Stimulated activated naive CD8-positive, alpha-beta T cell treated with anti-CD3 and anti-CD28 coated beads, Interleukin-15, Interleukin-2, amounts not matched to agents 100 ng/mL and 50 ng/mL, for 24 hours (primary cell): ENCODE results near the gene POFUT2.

Experiments used
- H3K27ac Mint-ChIP-seq: one replicate; pipeline ENCODE4 v1.8.0; 2021; ENCODE audit warnings: mild to moderate bottlenecking, mixed read lengths
- H3K27me3 Mint-ChIP-seq: one replicate; pipeline ENCODE4 v1.8.0; 2021; ENCODE audit warnings: mixed read lengths
- H3K36me3 Mint-ChIP-seq: one replicate; pipeline ENCODE4 v1.8.0; 2021; ENCODE audit warnings: low read depth, mixed read lengths
- H3K4me1 Mint-ChIP-seq: one replicate; pipeline ENCODE4 v1.8.0; 2021; ENCODE audit warnings: low read depth, mixed read lengths
- H3K4me3 Mint-ChIP-seq: one replicate; pipeline ENCODE4 v1.8.0; 2021; ENCODE audit warnings: mild to moderate bottlenecking, mixed read lengths
- H3K9me3 Mint-ChIP-seq: one replicate; pipeline ENCODE4 v1.8.0; 2021; ENCODE audit warnings: mixed read lengths

POFUT2 gene

DNA sequence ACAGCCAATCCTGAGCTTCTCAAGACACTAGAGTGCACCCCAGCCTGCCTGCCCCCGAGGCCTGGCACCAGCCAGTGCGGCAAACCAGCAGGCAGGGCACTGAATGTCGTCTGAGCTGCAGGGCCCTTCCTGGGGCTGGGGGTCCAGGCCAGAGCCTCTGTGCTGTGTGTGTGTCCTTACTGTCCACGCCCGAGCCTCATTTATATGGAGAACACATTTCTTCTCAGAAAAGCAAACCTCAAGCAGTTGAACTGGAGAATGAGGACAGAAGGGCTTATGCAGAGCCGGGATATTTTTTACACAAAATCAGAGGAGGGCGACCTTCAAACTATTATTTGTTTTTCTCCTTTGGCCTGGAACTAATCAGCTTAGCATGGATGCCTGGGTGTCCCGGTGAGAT, 52.7 kb downstream of the POFUT2 start:
- Mint-ChIP-seq H3K4me1 (no peaks in the 10 kb centered on the region), H3K27me3 (peaks cover 38% of the 10 kb centered on the region), H3K4me3 (no peak overlapping the region), H3K27ac (no peak overlapping the region), H3K36me3 (no peaks in the 10 kb centered on the region), H3K9me3 (no peaks in the 10 kb centered on the region)

- peaks cover 2% of the 10 kb centered on the region for H3K4me1 Mint-ChIP-seq
- no peaks in the 10 kb centered on the region for H3K36me3 Mint-ChIP-seq
- H3K4me3 Mint-ChIP-seq: peak overlapping the region; percentile 34
- no peak overlapping the region for H3K27ac Mint-ChIP-seq
- H3K9me3 Mint-ChIP-seq: no peaks in the 10 kb centered on the region
- peaks cover 38% of the 10 kb centered on the region for H3K27me3 Mint-ChIP-seq
Observed at GRCh38 chr21:45234127-45234526, 53.6 kb downstream of the POFUT2 start.

DNA sequence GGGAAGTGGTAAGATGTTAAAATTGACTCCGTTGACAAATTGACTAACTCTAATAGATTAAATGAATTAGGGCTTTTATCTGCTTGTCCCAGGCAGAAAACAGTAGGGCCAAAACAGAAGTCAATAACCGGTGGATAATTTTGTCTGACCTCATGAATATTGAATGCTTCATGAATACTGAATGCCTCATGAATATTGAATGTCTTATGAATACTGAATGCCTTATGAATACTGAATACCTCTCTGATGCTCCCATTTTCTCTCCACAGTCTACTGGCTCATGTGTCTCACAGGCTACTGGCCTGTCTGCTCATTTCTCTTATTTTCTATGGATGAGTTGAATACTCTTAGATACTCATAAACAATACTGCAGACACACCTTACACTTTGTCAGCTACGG, 56.0 kb downstream of the POFUT2 start:
- Mint-ChIP-seq H3K36me3 (no peaks in the 10 kb centered on the region), H3K9me3 (no peaks in the 10 kb centered on the region), H3K27me3 (peaks cover 26% of the 10 kb centered on the region), H3K27ac (no peak overlapping the region), H3K4me1 (peaks cover 26% of the 10 kb centered on the region), H3K4me3 (no peak overlapping the region)

DNA sequence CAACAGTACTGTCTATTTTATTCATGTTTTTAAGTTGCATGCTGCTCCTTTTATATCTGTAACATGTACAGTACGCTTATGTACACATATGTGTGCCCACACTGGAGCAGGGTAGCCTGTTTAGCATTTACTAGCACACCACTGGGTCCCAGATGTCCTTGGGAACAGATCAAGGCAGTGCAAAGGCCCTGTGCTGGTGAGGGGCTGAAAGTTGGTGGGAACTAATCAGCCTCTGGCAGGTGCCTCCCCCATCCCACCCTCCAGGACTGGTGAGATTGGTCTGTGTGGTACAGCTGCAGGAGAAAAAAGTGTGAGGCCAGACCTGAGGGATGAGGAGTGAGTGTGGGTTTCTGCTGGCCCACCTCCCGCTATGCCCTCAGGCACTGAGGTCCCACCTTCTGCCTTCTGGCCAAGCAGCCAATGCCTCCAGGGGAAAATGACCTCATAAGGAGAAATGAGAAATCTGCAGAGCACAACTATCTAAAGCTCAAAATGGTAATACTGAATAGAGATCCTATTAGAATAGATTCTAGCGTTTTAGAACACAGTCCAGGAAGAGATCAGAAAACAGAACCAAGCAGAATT, 58.9 kb downstream of the POFUT2 start:
- peak overlapping the region; percentile 73 for H3K27ac Mint-ChIP-seq
- H3K27me3 Mint-ChIP-seq: peaks cover 14% of the 10 kb centered on the region
- H3K4me3 Mint-ChIP-seq: no peak overlapping the region
- H3K36me3 Mint-ChIP-seq: no peaks in the 10 kb centered on the region
- H3K4me1 Mint-ChIP-seq: peaks cover 48% of the 10 kb centered on the region
- no peaks in the 10 kb centered on the region for H3K9me3 Mint-ChIP-seq

DNA sequence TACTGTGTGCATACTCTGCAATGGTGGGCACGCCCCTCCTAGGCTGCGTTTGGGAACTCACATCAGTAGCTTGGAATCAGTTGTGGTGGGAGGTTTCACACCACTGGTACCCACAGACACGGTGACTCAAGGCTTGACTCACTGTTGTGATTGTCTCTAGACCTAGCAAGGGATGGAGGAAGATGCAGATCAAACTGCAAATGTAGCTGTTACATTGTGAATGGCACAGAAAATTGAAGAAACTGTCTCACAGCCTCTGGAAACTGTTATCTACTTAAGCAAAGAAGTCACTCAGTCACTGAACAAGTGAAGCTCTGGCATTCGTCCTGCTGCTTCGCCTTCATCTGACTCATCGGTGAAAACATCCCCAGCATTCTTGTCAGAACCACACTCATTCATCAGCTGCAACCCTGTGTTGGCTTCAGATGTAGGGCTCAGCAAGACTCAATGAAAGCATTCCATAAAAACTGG, 59.5 kb downstream of the POFUT2 start:
- H3K27me3 Mint-ChIP-seq: peaks cover 9% of the 10 kb centered on the region
- peak overlapping the region; percentile 40 for H3K4me3 Mint-ChIP-seq
- H3K36me3 Mint-ChIP-seq: no peaks in the 10 kb centered on the region
- H3K27ac Mint-ChIP-seq: peak overlapping the region; percentile 73
- peaks cover 48% of the 10 kb centered on the region for H3K4me1 Mint-ChIP-seq
- no peaks in the 10 kb centered on the region for H3K9me3 Mint-ChIP-seq

GRCh38 chr21:45227735-45228134, 60.0 kb downstream of the POFUT2 start:
- Mint-ChIP-seq H3K27ac (peak overlapping the region; percentile 73), H3K27me3 (peaks cover 8% of the 10 kb centered on the region), H3K4me1 (peaks cover 48% of the 10 kb centered on the region), H3K9me3 (no peaks in the 10 kb centered on the region), H3K4me3 (no peak overlapping the region), H3K36me3 (no peaks in the 10 kb centered on the region)

- H3K27me3 Mint-ChIP-seq: peaks cover 2% of the 10 kb centered on the region
- no peak overlapping the region for H3K4me3 Mint-ChIP-seq
- no peaks in the 10 kb centered on the region for H3K36me3 Mint-ChIP-seq
- H3K4me1 Mint-ChIP-seq: peaks cover 48% of the 10 kb centered on the region
- peak overlapping the region; percentile 1 for H3K27ac Mint-ChIP-seq
- no peaks in the 10 kb centered on the region for H3K9me3 Mint-ChIP-seq
Observed at GRCh38 chr21:45226540-45227326, 61.0 kb downstream of the POFUT2 start.

DNA sequence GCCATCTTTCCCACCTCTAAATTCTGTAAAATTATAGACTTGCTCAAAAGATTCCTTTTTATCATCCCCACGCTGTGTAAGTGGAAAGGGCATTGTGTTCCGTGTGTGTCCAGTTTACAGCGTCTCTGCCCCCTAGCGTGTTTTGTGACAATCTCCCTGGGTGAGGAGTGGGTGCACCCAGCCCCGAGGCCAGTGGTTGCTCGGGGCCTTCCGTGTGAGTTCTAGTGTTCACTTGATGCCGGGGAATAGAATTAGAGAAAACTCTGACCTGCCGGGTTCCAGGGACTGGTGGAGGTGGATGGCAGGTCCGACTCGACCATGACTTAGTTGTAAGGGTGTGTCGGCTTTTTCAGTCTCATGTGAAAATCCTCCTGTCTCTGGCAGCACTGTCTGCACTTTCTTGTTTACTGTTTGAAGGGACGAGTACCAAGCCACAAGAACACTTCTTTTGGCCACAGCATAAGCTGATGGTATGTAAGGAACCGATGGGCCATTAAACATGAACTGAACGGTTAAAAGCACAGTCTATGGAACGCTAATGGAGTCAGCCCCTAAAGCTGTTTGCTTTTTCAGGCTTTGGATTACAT, 61.9 kb downstream of the POFUT2 start:
- Mint-ChIP-seq H3K9me3 (no peaks in the 10 kb centered on the region), H3K36me3 (peaks cover 5% of the 10 kb centered on the region), H3K27ac (no peak overlapping the region), H3K4me1 (peaks cover 48% of the 10 kb centered on the region), H3K27me3 (no peaks in the 10 kb centered on the region), H3K4me3 (no peak overlapping the region)

DNA sequence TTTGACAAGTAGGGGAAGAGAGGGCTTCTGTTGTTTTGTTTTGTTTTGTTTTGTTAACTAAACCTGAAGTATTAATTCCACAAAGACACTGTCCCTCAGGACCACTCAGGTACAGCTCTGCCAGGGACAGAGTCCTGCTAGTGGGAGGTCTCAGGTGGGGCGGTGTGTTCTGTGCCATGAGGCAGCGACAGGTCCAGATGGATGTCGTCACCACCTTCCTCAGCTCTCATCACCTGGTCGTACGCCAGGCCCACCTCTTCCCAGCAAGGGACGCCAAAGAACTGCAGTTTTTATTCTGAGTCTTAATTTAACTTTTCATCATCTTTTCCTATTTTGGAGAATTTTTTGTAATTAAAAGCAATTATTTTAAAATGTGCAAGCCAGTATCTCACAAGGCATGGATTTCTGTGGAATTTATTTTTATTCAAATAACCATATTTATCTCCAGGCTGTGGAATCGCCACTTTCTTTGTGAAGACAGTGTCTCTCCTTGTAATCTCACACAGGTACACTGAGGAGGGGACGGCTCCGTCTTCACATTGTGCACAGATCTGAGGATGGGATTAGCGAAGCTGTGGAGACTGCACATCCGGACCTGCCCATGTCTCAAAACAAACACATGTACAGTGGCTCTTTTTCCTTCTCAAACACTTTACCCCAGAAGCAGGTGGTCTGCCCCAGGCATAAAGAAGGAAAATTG, 62.5 kb downstream of the POFUT2 start:
- peaks cover 7% of the 10 kb centered on the region for H3K36me3 Mint-ChIP-seq
- no peaks in the 10 kb centered on the region for H3K27me3 Mint-ChIP-seq
- H3K27ac Mint-ChIP-seq: no peak overlapping the region
- no peaks in the 10 kb centered on the region for H3K9me3 Mint-ChIP-seq
- H3K4me3 Mint-ChIP-seq: no peak overlapping the region
- peaks cover 48% of the 10 kb centered on the region for H3K4me1 Mint-ChIP-seq

DNA sequence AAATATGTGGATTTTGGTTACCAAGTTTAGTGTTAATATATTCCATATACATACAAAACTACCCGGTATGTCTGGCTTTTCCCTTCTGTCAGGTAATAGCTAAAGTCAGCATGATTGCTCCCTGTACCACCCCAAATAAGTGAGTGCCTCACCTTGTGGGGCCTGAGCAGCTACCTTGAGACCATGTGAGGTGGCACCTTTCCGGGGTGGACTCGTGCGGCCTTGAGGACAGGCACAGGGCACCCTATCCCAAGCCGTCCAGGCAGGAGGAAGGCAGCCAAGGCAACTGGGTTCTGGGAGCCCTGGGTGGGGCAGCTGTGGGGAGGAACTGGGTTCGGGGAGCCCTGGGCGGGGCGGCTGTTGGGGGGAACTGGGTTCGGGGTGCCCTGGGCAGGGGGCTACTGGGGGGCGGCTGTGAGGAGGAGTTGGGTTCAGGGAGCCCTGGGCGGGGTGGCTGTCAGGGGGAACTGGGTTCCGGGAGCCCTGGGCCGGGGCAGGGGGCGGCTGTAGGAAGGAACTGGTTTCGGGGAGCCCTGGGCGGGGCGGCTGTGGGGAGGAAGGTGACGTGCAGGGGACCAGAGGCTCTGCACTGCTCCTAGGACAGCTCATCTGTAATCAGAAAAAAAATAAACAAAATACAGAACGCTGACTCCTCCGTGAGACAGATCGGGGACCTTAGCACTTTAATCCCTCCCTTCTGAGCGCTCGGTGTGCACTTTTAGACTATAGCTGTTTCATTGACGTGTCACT, 63.3 kb downstream of the POFUT2 start:
- Mint-ChIP-seq H3K27me3 (no peaks in the 10 kb centered on the region), H3K36me3 (peaks cover 7% of the 10 kb centered on the region), H3K4me3 (no peak overlapping the region), H3K27ac (no peak overlapping the region), H3K4me1 (peaks cover 48% of the 10 kb centered on the region), H3K9me3 (no peaks in the 10 kb centered on the region)

GRCh38 chr21:45223236-45224185, 64.2 kb downstream of the POFUT2 start:
- peaks cover 11% of the 10 kb centered on the region for H3K36me3 Mint-ChIP-seq
- no peak overlapping the region for H3K4me3 Mint-ChIP-seq
- no peaks in the 10 kb centered on the region for H3K9me3 Mint-ChIP-seq
- no peak overlapping the region for H3K27ac Mint-ChIP-seq
- no peaks in the 10 kb centered on the region for H3K27me3 Mint-ChIP-seq
- peaks cover 39% of the 10 kb centered on the region for H3K4me1 Mint-ChIP-seq

GRCh38 chr21:45222001-45222400, 65.7 kb downstream of the POFUT2 start:
- H3K4me3 Mint-ChIP-seq: no peak overlapping the region
- H3K9me3 Mint-ChIP-seq: peaks cover 13% of the 10 kb centered on the region
- no peak overlapping the region for H3K27ac Mint-ChIP-seq
- H3K36me3 Mint-ChIP-seq: peaks cover 26% of the 10 kb centered on the region
- no peaks in the 10 kb centered on the region for H3K27me3 Mint-ChIP-seq
- H3K4me1 Mint-ChIP-seq: peaks cover 24% of the 10 kb centered on the region

DNA sequence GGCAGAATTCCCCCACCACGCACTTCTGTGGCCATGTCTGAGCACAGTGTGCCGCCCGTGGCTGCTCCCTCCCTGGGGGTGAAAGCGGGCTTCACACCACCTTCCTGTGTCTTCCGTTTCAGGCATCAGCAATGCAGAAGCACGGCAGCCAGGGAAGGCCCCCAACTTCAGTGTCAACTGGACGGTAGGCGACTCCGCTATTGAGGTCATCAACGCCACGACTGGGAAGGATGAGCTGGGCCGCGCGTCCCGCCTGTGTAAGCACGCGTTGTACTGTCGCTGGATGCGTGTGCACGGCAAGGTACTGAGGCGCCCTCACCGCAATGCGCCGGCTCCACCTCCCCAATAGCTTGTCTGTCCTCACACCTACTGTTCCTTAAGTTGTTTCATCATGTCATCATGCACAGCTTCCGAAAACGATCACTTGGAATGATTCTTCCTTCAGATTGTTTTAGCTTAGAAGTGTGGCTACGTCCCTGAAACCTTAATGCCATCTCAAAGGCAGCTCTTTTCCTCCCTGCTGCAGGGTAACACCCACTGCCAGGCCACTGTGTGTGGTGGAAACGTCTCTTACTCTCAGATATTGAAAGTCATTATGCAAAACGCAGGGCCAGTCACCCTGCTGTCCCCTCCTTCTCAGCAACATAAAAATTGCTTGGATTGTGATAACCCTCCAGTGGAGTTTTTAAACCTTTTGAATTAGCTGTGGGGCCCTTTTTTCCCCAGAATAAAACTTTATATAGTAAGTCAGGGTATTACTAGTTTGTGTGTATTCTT, 66.8 kb downstream of the POFUT2 start:
- H3K27ac Mint-ChIP-seq: no peak overlapping the region
- H3K27me3 Mint-ChIP-seq: no peaks in the 10 kb centered on the region

More for the DNA sequence above, 66.8 kb downstream of the POFUT2 start:
- Mint-ChIP-seq H3K4me3 (no peak overlapping the region), H3K36me3 (peaks cover 37% of the 10 kb centered on the region), H3K4me1 (peaks cover 13% of the 10 kb centered on the region), H3K9me3 (peaks cover 24% of the 10 kb centered on the region)
